HG02981 (cell line): ENCODE results near the gene SCEL.

ENCODE experiments used
- ATAC-seq: cut with Tn5 transposase; IDR thresholded peaks from one replicate; pipeline ENCODE4 v1.9.1; 2021; ENCODE audit warnings: mild to moderate bottlenecking, moderate library complexity; ENCODE audit not compliant: unreplicated experiment

Gene SCEL

GRCh38 chr13:77548594-77548993 lies 13.1 kb downstream of the SCEL start:
- no peak for ATAC-seq

- no peak for ATAC-seq
Observed at GRCh38 chr13:77554069-77554468, 18.6 kb downstream of the SCEL start.

DNA sequence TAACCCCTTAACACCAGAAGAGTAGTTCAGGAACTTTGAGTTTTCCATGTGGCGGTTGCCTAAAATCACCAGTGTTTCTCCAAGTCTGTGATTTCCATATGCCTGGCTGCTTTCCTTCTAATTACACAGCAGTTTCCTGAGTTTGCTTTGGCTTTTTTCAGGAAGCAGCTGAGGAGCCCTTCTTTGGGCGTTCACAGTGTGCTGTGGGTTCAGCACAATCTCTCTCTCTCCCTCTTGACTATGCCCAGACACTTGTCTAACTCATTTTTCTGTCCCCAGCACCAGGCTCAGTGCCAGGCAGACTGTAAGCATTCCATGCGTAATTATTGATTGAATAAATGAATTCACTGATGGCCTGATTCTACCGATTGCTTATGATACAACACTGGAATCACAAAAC lies 19.7 kb downstream of the SCEL start:
- no peak for ATAC-seq

GRCh38 chr13:77558016-77558415 lies 22.5 kb downstream of the SCEL start:
- ATAC-seq = no peak

- ATAC-seq = no peak
Observed at GRCh38 chr13:77563111-77563510, 27.6 kb downstream of the SCEL start.

- ATAC-seq = peak; percentile 79
Observed at GRCh38 chr13:77565635-77566034, 30.1 kb downstream of the SCEL start.

GRCh38 chr13:77571956-77572355 lies 36.5 kb downstream of the SCEL start:
- ATAC-seq = no peak

DNA sequence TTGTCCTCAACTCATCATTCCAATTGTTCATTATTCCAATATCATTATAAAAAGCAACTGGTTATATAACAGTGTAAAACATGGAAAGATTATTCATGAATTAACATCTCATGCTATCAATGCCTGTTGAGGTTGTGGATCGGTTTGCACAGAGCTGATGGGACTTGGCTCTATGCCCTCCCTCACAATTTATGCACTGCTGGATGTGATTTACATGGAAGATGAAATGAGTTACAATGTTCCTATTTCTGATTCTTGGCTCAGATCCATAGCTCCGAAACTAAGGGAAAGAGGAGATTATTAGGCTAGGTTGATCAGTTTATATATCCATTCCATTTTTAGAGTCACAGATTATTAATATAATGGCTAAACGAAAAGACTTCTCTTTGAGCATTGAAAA lies 38.6 kb downstream of the SCEL start:
- no peak for ATAC-seq

DNA sequence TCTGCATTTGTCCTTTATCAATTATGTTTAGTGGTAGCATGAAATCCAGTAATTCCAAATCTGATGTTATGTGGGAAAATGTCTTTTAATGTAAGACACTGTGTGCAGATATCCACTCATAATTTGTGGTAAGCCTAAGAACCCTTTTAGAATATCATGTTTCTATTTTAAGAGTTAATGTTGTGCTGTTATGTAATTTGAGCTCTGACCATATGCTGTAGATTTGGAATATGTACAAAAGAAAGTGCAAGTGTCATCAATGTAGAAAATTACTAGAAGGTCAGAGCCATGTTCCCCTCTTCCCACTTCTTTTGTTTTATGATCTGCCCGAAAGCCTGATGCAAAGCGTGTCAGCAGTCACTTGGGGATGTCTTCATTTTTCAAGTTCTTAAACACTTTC lies 44.5 kb downstream of the SCEL start:
- ATAC-seq = no peak

GRCh38 chr13:77580748-77581147 lies 45.2 kb downstream of the SCEL start:
- no peak for ATAC-seq

DNA sequence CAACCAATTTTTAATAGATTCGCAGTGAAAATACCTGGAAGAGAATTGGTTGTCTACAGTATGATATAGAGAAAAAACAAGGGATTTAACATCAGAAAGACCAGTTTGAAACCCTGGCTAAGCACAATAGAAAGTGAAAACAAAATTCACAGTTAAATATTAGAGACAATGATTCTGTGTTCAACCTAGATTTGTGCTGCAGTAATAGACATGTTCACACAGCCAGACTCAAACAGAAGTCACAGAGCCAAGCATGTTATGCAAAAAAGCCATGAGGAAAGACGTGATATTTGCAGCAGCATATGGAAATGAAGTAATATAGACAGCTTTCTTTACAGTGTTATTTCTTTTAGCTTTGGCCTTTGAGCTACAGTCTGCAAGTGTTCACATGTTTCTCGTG lies 48.1 kb downstream of the SCEL start:
- no peak for ATAC-seq

- ATAC-seq = no peak
Observed at GRCh38 chr13:77584106-77584505, 48.6 kb downstream of the SCEL start.

DNA sequence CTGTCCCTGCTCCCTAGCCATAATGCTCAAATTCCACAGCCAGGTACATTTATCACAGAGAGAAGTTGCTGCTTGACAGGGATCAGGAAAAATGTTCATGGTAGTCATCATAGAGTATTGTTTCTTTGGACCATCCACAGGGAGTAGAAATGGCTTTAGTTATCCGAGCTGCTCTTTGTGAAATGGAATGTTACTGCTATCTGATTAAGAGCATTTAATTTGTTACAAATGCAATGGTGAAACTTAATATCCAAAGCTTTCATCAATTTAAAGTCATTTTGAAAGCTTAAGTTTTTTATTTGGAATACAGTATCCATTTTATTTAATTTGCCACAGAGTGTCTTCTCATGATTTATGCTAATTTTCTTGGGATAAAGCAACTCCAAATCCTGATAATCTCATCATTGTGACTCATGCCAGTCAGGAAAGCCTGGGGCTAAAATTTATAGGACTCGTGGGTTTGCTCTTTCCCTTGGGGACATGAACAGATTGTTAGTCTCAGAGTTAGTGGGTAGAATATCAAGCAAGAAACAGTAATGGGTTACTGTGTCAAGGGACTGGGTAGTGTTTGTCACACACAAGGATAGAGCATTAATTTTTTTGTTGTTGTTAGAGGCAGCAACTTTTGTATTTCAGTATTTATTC lies 59.8 kb downstream of the SCEL start:
- ATAC-seq = no peak

DNA sequence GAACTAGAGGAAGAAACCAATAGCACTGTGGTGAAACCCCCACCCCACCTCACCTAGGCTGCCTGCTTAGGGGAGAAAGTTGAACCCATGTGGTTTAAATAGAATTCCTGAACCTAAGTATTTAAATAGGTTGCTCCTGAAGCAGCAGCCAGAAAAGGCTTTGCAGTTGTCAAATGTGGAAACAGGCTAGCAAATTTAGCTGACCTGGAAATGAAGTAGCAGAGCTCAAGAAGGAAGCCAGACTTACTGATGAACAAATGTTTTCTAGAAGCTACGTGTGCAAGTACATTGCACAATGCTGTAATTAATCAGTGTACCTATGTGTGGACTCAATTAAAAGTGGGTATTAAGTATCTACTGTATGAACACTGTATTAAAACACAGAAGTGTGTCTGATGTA lies 61.3 kb downstream of the SCEL start:
- ATAC-seq = no peak

DNA sequence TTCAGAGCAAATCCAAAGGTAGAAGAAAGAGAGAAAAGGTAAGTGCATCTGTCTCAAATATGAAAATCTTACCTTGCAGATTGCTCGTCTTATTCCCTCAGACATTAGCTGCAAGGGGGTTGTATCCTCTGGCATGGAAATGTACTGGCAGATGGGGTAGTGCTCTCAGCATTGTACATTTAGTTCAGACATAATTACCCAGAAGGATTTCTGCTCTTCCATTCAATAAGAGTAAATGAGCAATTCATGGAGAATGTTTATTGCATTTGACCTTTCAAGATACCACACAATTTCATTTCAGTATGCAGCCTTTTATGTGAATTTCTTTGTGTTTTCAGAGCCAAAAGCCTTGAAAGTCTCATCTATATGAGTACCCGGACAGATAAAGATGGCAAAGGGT lies 63.8 kb downstream of the SCEL start:
- ATAC-seq = no peak

DNA sequence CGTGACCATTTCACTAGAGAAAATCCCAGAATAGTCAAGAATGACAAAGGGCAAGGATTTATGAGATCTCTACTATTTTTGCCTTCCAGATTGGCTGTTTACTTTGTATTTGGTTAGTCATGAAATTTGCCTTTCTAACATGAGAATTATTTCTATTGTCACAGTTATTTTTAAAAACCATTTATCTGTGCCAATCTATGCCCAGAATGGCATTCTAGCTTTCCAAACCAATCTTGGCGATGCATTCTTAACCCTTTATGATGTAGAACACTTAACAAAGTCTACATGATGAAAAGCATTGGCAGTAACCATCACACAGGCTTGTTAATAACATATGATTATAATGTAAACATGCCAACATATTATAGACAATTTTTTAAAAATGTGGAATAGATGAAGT lies 65.2 kb downstream of the SCEL start:
- ATAC-seq = no peak

DNA sequence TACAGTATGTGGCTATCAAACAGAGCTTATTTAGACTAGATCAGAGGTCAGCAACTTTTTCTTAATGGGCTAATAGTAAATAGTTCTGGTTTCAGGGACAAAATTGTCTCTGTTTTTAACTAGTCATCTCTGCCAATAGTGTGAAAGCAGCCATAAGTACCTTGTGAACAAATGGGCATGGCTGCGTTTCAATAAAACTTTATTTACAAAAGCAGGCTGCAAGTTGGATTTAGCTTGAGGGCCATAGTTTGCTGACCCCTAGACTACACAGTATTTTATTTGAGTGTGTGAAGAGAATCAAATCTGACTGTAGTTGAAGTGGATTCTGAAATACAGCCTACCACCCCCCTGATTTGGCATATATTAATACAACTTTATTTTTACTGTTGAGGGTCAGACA lies 75.6 kb downstream of the SCEL start:
- ATAC-seq = no peak

- no peak for ATAC-seq
Observed at GRCh38 chr13:77616027-77616426, 80.5 kb downstream of the SCEL start.

- ATAC-seq = no peak
Observed at GRCh38 chr13:77619655-77620054, 84.1 kb downstream of the SCEL start.

GRCh38 chr13:77620138-77620537 lies 84.6 kb downstream of the SCEL start:
- no peak for ATAC-seq

DNA sequence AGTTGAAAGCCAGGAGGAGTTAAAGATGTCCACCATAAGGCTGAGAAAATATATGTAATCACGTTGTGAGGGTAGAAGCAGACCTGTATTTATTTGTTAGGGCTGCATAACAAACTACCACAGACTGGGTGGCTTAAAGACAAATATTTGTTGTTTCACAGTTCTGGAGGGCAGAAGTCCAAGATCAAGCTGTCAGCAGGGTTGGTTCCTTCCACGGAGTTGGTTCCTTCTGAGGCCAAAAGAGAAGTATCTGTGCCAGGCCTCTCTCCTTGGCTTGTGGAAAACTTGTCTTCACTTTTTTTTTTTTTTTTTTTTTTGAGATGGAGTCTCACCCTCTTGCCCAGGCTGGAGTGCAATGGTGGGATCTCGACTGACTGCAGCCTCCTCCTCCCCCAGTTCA lies 88.3 kb downstream of the SCEL start:
- no peak for ATAC-seq

- no peak for ATAC-seq
Observed at GRCh38 chr13:77628170-77628569, 92.7 kb downstream of the SCEL start.

DNA sequence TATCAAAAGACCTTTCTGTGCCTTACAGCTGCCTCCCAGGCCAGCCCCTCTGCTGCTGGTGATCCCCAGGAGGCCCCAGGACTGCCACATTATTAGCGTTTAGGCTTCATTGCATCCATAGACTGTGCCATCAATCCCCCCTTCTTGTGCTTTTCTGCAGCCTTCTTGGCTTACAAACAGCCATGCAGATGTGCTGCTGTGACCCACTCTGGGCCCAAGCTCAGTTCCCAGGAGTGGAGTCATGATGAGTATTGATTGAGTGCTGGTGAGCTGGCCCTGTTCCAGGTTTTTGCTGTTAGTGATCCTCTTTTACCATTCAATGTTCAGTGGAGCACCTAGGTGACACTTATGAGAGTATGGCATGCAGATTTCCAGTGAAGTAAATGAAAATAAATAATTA lies 102.1 kb downstream of the SCEL start:
- ATAC-seq = no peak

- ATAC-seq = no peak
Observed at GRCh38 chr13:77650409-77650808, 114.9 kb downstream of the SCEL start.
